Bone marrow (tissue), 2 donors: ENCODE results near the gene TIAM2.

ENCODE experiments used
- DNase-seq, 2 donors: peaks; one replicate each; lab custom pipeline; 2025; lab: John Stamatoyannopoulos, UW

TIAM2 gene

DNA sequence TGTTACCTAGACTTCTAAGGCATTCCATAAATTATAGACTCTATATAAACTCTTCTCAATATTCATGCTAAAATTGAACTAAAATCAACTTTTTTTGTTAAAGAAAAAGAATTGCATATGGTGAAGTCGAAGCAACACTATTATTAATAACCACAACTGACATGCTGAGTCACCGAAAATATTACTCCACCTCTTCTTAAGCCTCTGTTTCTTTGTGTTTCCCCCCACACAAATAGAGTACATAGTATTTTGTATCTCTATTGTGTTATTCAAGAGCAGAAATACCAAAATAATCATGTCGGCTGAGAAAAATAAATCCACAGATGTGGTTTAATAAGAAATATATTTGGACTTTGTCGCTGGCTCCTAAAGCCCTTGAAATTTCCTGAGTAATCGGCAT, 295.4 kb downstream of the TIAM2 start:
- no peak for DNase-seq

- DNase-seq = no peak
Observed at GRCh38 chr6:155291291-155291690, 296.2 kb downstream of the TIAM2 start.

DNA sequence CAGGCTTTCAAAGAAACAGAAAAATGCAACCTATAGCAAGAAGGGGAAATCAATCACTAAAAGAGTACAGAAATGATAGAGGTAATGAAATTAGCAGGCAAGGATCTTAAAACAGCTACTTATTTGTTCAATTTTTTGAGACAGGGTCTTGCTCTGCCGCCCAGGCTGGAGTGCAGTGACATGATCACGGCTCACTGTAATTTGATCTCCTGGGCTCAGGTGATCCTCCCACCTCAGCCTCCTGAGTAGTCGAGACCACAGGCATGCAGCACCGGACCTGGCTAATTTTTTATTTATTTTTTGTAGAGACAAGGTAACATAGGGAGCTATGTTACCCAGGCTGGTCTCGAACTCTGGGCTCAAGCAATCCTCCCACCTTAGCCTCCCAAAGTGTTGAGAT, 297.6 kb downstream of the TIAM2 start:
- DNase-seq = no peak

- no peak for DNase-seq
Observed at GRCh38 chr6:155297669-155298068, 302.6 kb downstream of the TIAM2 start.

- DNase-seq = no peak
Observed at GRCh38 chr6:155301867-155302266, 306.8 kb downstream of the TIAM2 start.

DNA sequence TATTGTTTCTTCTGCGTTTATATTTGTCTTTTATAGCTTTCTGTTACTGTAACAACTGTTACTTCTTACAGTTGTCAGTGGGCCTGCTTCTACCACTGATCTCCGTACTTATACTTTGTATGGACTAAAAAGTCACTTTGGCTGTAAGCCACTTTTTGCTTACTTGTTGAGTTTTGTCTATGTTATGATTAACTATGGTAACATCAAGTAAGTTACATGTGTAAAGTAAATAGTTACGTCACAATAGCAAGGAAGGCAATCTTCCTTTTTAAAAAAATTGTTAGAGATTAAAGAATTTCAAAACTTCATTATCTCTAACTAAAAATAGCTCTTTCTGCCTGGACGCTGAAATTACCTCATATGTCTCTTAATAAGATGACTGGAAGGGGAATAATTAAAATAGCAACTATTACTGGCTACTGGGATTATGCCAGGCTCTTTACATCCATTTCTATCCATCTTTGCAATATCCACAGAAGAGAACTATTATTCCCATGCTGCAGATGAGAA, 308.3 kb downstream of the TIAM2 start:
- DNase-seq = no peak

DNA sequence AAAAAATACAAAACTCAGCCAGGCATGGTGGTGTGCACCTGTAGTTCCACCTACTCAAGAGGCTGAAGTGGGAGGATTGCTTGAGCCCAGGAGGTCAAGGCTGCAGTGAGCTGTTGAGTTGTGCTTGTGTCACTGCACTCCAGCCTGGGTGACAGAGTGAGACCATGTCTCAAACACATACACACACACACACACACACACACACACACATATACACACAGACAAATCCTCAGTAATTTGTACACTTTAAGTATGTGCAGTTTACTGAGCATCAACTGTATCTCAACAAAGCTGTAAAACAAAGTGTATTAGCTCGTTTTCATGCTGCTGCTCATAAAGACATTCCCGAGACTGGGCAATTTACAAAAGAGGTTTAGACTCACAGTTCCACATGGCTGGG, 311.8 kb downstream of the TIAM2 start:
- no peak for DNase-seq
